Stomach (tissue), 9 donors: ENCODE data around the gene CACNA1E. TPM values are rescaled to one million over a fixed set of nuclear protein-coding genes. Genes with fewer than 3 reads are reported as not detected.

Source experiments
- DNase-seq, 2 donors: peaks; one replicate each; pipeline versions ENCODE4 v3.0.0 to v3.0.0-alpha.2; 2013 to 2019
- H3K27ac ChIP-seq, 5 donors: fragments of 200-600 bp in 4 of 5; sonication (generic) in 4 of 5; one replicate each; pipeline ENCODE4 v1.5.1; 2013 to 2019; ENCODE audit warnings: mild to moderate bottlenecking in 1 of 5, moderate library complexity in 1 of 5
- H3K27me3 ChIP-seq, 3 donors: fragments of 200-600 bp; sonication (generic); one replicate each; pipeline ENCODE4 v1.5.1; 2017 to 2019; ENCODE audit warnings: mixed run types in 1 of 3
- H3K36me3 ChIP-seq, 4 donors: fragments of 200-600 bp; sonication (generic); 1 replicate in 3 of 4; 2 replicates in 1 of 4; pipeline ENCODE4 v1.5.1; 2016 to 2019
- H3K4me1 ChIP-seq, 4 donors: fragments of 200-600 bp; sonication (generic); one replicate each; pipeline ENCODE4 v1.5.1; 2016 to 2019
- H3K4me3 ChIP-seq, 4 donors: fragments of 200-600 bp; sonication (generic) in 3 of 4; one replicate each; pipeline ENCODE4 v1.5.1; 2016 to 2019; ENCODE audit warnings: mild to moderate bottlenecking in 1 of 4
- H3K9me3 ChIP-seq, 4 donors: fragments of 200-600 bp; sonication (generic); one replicate each; pipeline ENCODE4 v1.5.1; 2016 to 2019
- EP300 ChIP-seq: sonication (generic); formaldehyde crosslinking; IDR thresholded peaks from one replicate; pipeline ENCODE4 v1.6.1; 2017; ENCODE audit warnings: antibody characterized with exemption
- POLR2A ChIP-seq, 4 donors: fragments of 450-650 bp; IDR thresholded peaks; one replicate each; pipeline ENCODE4 v1.6.1; 2016; ENCODE audit warnings: antibody characterized with exemption in 4 of 4, control low read depth in 2 of 4, mild to moderate bottlenecking in 1 of 4, moderate library complexity in 1 of 4
- POLR2AphosphoS5 ChIP-seq, 3 donors: sonication (generic); formaldehyde crosslinking; IDR thresholded peaks; one replicate each; pipeline ENCODE4 v1.6.1; 2016; ENCODE audit warnings: antibody characterized with exemption in 3 of 3
- WGBS, 5 donors: extraction: QIAGEN DNeasy Blood & Tissue Kit in 3 of 5; methylation state at CpG; one replicate each; pipeline versions ENCODE4 v1.1.5 to v1.1.7; 2013 to 2018; 5-methylcytosine and 5-hydroxymethylcytosine counted together
- intact Hi-C: fragments of 100-400 bp; cut with DNase I; formaldehyde crosslinking; loops from one replicate; pipeline ENCODE4 v1.15.1; 2023; ENCODE audit warnings: low total_unique reads
- polyA plus RNA-seq, 3 donors: library from polyadenylated mRNA; stranded (reverse); fragments of 200-250 nt; gene quantifications; one replicate each; pipeline ENCODE4 v1.2.3, GENCODE V29; 2013
- total RNA-seq, 5 donors: library from RNA; depleted of rRNA; stranded (reverse); fragments of >200 nt; gene quantifications; one replicate each; pipeline versions ENCODE4 v1.1.0 to v1.2.3, GENCODE V29; 2014 to 2016
- TF ChIP-seq, protein P1 (sequence below), 7 experiments: fragments of 450-650 bp in 4 of 7; fragments of 200-600 bp in 3 of 7; sonication (generic) in 3 of 7; IDR thresholded peaks; one replicate each; pipeline ENCODE4 v1.5.1; 2016 to 2019; ENCODE audit warnings: antibody characterized with exemption in 7 of 7, control low read depth in 2 of 7, mild to moderate bottlenecking in 1 of 7
- donor health status: healthy with polysubstance abuse.
- donor health status: Bipolar disorder and iron deficiency.
- donor health status: healthy.

The CACNA1E gene
- total and polyA plus RNA-seq, 8 donors, result under 0.01 to 1.8 (median 0.01) TPM; not detected in 4

DNA sequence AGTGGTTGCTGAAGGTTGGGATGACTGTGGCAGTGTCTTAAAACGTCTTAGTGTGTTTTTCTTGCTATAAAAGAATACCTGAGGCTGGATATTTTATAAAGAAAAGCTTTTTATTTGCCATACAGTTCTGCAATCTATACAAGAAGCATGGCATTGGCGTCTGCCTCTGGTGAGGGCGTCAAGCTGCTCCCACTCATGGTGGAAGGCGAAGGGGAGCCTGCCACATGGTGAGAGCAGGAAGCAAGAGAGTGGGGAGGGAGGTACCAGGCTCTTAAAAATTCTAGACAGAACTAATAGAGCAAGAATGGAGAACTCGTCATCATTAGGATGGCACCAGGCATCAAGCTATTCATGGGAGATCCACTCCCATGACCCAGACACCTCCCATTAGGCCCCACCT lies 140.5 kb downstream of the CACNA1E start:
- Histone ChIP-seq H3K27ac (no peak overlapping the region), H3K27me3 (no peaks in the 10 kb centered on the region), H3K9me3 (no peaks in the 10 kb centered on the region), H3K4me1 (no peaks in the 10 kb centered on the region), H3K36me3 (no peaks in the 10 kb centered on the region), H3K4me3 (no peak overlapping the region)
- DNase-seq, result no peak
- TF ChIP-seq, protein P1, sequence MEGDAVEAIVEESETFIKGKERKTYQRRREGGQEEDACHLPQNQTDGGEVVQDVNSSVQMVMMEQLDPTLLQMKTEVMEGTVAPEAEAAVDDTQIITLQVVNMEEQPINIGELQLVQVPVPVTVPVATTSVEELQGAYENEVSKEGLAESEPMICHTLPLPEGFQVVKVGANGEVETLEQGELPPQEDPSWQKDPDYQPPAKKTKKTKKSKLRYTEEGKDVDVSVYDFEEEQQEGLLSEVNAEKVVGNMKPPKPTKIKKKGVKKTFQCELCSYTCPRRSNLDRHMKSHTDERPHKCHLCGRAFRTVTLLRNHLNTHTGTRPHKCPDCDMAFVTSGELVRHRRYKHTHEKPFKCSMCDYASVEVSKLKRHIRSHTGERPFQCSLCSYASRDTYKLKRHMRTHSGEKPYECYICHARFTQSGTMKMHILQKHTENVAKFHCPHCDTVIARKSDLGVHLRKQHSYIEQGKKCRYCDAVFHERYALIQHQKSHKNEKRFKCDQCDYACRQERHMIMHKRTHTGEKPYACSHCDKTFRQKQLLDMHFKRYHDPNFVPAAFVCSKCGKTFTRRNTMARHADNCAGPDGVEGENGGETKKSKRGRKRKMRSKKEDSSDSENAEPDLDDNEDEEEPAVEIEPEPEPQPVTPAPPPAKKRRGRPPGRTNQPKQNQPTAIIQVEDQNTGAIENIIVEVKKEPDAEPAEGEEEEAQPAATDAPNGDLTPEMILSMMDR (IDR thresholded peaks at IDR 0.05), result no peak
- TF ChIP-seq POLR2A (IDR thresholded peaks at IDR 0.05) (no peak), POLR2AphosphoS5 (IDR thresholded peaks at IDR 0.05) (no peak), EP300 (no peak)
- 55 to 69% (median 63%) methylated on average over 5 of the region's 5 CpGs for WGBS, 5 donors
- intact Hi-C loops, result no loop called here

DNA sequence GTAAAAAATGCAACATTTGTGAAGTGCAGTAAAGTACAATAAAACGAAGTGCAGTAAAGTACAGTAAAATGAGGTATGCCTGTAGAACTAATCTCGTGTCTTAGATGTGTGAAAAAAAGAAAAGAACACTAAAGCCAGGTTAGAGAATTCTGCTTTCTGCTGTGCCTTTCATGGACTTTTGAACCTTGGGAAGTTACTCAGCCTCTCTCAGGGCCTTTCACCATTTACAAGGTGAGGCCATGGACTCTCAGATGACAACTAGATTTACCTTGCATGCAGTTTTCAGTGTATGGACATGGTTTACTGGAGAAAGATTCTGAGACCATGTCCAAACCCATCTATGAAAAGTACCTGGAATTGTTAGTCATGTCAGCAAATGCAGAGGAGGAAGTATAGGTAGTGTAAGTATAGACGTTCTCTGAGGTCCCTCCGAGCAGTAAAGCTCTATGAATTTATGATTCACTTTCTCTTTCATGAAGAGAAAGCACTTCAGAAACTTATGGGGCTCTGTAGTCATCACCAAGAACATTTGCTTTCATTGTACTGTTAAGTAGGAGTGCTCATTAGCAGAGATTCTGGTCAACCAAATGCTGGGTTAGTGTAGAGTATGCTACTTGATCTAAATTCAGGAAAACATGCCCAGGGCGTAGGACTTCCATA lies 143.1 kb downstream of the CACNA1E start:
- Histone ChIP-seq H3K9me3 (no peaks in the 10 kb centered on the region), H3K4me3 (no peak overlapping the region), H3K4me1 (peaks cover 0 to 11% (median 5%) of the 10 kb centered on the region in 4 donors), H3K27ac (no peak overlapping the region), H3K27me3 (no peaks in the 10 kb centered on the region), H3K36me3 (no peaks in the 10 kb centered on the region)
- intact Hi-C loops, result no loop called here
- 78 to 84% (median 79%) methylated on average over 5 of the region's 5 CpGs for WGBS, 5 donors
- DNase-seq, result no peak
- no peak for TF ChIP-seq EP300
- TF ChIP-seq, protein P1 (IDR thresholded peaks at IDR 0.05), result no peak
- no peak for TF ChIP-seq POLR2A (IDR thresholded peaks at IDR 0.05)
- TF ChIP-seq POLR2AphosphoS5 (IDR thresholded peaks at IDR 0.05), result no peak

DNA sequence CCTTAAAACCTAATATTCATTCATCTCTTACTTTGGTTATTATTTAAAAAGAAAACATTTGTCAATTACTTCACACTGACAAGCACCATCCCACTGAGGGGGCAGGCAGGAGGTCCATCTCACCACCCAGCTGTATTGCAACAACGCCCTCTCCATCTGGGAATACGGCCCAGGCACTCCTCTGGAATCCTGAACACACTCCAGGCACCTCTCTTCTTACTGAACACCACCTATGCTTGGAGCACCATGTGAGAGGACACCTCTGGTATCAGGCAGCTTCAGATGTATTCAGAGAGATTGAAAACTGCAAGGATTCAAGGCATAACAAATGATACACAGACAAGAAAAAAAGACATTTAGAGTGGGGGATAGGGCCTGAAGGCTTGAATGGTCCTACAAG lies 147.1 kb downstream of the CACNA1E start:
- Histone ChIP-seq H3K4me1 (peaks cover 0 to 17% (median 6%) of the 10 kb centered on the region in 4 donors), H3K9me3 (no peaks in the 10 kb centered on the region), H3K4me3 (no peak overlapping the region), H3K27me3 (no peaks in the 10 kb centered on the region), H3K36me3 (no peaks in the 10 kb centered on the region), H3K27ac (peak overlapping the region in 1 of 5 donors; percentile 30)
- intact Hi-C loops, result no loop called here
- no peak for DNase-seq
- TF ChIP-seq, protein P1 (IDR thresholded peaks at IDR 0.05), result no peak
- TF ChIP-seq POLR2A (IDR thresholded peaks at IDR 0.05) (no peak), EP300 (no peak), POLR2AphosphoS5 (IDR thresholded peaks at IDR 0.05) (no peak)
- WGBS, 5 donors, result 48 to 72% (median 56%) methylated on average over 2 of the region's 2 CpGs

DNA sequence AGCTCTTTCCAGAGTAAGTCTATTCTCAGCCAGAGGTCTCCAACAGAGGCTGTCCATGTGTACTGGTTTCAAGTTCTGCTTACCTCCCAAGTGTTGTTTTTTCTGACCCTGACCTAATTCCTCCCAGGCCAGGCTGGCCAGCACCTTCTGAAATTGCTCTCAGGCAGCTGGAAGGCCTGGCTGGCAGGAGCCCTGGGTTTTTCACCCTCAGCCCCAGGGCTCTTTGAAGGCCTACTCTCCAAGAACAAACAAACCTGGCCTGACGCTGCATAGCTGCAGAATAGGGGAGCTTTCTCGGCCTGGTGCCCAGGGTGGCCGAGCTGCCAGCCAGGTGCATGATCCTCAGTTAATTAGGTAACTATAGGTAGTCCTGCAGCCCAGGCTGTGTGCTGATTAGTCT lies 147.5 kb downstream of the CACNA1E start:
- Histone ChIP-seq H3K27me3 (no peaks in the 10 kb centered on the region), H3K36me3 (no peaks in the 10 kb centered on the region), H3K4me1 (peaks cover 0 to 17% (median 6%) of the 10 kb centered on the region in 4 donors), H3K4me3 (no peak overlapping the region), H3K27ac (peak overlapping the region in 1 of 5 donors; percentile 30), H3K9me3 (no peaks in the 10 kb centered on the region)
- TF ChIP-seq EP300, result no peak
- TF ChIP-seq, protein P1 (IDR thresholded peaks at IDR 0.05), result no peak
- DNase-seq, result peak in 1 of 2 donors; percentile 91
- 20 to 42% (median 37%) methylated on average over 2 to 3 of the region's 3 CpGs for WGBS, 5 donors
- intact Hi-C loops, result no loop called here
